ENCODE results near the gene ARHGAP27.
A peak's percentile ranks its signal among the peaks of the same experiment; 100 is the strongest.
"Not testable (repeated sequence)": the region's sequence is repeated elsewhere in the genome, so short reads cannot be mapped to it uniquely, and the experiment has no call there.

Gene ARHGAP27

GRCh38 chr17:45357364-45357997 lies 75.2 kb downstream of the ARHGAP27 start:
- no peak for DNase-seq

GRCh38 chr17:45355087-45355486 lies 77.6 kb downstream of the ARHGAP27 start:
- no peak for DNase-seq

GRCh38 chr17:45353043-45353442 lies 79.6 kb downstream of the ARHGAP27 start:
- DNase-seq, result peak; percentile 30

- DNase-seq, result no peak
These were observed 80.8 kb downstream of the ARHGAP27 start for GRCh38 chr17:45351831-45352230.

- no peak for DNase-seq
These were observed 85.2 kb downstream of the ARHGAP27 start for GRCh38 chr17:45347444-45347843.

GRCh38 chr17:45346216-45347015 lies 86.3 kb downstream of the ARHGAP27 start:
- DNase-seq, result no peak

GRCh38 chr17:45345554-45346215 lies 87.0 kb downstream of the ARHGAP27 start:
- DNase-seq, result peak; percentile 0

- DNase-seq, result no peak
These were observed 87.5 kb downstream of the ARHGAP27 start for GRCh38 chr17:45345246-45345553.

GRCh38 chr17:45343967-45344664 lies 88.6 kb downstream of the ARHGAP27 start:
- DNase-seq, result not testable (repeated sequence)

Measured in activated CD8-positive, alpha-beta memory T cell treated with anti-CD3 and anti-CD28 coated beads, Interleukin-2, amount 50 U/mL, for 4 hours (primary cell).